GM19193 (cell line): ENCODE data around the gene LAMC1.

Experiments
- POLR2A ChIP-seq: IDR thresholded peaks from 4 replicates; pipeline ENCODE4 v1.6.1; 2011; ENCODE audit not compliant: insufficient read depth, insufficient read length; ENCODE audit errors: extremely low read depth

LAMC1 gene

GRCh38 chr1:183023146-183023600 lies at the start of gene LAMC1:
TSS of gene LAMC1 (plus strand) at chr1:183023420. CDS start at chr1:183023717, 297 bp downstream.
- no peak for TF ChIP-seq POLR2A

GRCh38 chr1:182974506-182975191 lies 48.6 kb upstream of the LAMC1 start:
- no peak for TF ChIP-seq POLR2A

GRCh38 chr1:182977480-182977879 lies 45.7 kb upstream of the LAMC1 start:
- no peak for TF ChIP-seq POLR2A

DNA sequence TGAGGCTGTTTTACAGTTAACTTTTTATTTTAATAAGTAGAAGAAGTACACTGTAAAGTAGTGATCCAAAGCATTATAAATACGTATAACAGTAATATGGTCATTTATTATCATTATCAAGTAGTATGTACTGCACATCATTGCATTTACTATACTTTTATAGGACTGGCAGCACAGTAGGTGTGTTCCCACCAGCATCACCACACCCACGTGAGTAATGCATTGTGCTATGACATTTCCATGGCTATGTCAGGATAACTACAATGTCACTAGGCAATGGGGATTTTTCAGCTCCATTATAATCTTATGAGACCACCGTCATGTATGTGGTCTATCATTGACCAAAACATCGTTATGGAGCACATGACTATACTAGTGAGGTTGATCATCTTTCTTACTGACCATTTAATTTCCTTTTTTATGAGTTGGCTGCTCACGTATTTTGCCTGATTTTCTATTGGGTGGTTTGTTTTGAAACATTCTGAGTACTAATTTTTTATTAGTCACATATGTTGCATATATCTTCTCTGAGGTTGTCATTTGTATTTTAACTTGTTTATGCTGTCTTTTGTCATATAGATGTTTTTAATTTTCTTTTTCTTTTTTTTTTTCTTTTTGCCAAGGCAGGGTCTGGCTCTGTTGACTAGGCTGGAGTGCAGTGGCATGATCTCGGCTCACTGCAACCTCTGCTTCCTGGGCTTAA lies 44.9 kb upstream of the LAMC1 start:
- TF ChIP-seq POLR2A, result no peak

GRCh38 chr1:182984138-182984537 lies 39.1 kb upstream of the LAMC1 start:
- no peak for TF ChIP-seq POLR2A

DNA sequence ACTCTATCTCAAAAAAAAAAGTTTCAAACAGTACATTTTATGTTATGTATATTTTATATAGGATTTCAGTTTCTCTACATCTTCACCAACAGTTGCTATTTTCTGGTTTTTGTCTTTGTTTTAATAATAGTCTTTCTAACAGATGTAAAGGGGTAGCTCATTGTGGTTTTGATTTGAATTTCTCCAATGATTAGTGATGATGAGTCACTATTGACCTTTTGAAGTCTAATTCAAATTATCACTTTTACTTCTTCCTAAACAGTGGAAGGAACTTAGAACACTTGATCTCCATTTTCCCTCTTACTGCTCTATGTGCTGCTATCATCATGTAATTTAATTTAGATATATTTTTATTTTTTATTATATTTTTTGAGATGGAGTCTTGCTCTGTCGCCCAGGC lies 38.6 kb upstream of the LAMC1 start:
- TF ChIP-seq POLR2A, result no peak

GRCh38 chr1:182985876-182986275 lies 37.3 kb upstream of the LAMC1 start:
- TF ChIP-seq POLR2A, result no peak

DNA sequence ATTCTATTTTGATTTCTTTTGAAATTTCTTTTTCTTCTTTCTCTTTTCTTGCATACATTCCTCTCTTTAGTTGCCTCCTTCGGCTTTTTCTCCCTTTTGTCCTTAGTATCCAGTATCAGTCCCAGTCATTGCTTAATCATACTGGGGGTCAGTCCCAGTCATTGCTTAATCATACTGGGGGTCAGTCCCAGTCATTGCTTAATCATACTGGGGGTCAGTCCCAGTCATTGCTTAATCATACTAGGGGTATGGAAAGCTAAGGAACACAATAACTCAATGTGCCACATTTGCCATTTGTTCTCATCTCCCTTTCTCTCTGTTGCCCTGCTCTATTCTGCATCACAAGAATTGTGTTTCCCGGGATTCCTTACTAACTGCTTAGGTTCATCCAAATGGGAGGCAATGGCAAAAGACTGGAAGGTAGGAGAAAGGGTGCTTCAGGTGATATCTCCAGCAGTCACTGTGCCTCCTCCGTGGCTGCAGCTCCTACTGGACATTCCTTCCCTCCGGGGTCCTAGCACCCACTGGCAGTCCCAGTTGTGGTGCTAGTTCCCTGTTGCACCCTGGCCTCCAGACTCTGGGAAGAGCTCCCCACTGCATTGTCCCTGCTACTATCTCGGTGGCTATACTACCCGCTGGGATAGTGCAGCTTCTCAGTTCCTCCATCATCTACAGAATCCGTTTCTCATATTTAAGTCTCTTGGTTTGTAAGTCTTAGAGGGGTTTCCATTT lies 32.6 kb upstream of the LAMC1 start:
- no peak for TF ChIP-seq POLR2A

- no peak for TF ChIP-seq POLR2A
Observed at GRCh38 chr1:182993746-182994145, 29.5 kb upstream of the LAMC1 start.

DNA sequence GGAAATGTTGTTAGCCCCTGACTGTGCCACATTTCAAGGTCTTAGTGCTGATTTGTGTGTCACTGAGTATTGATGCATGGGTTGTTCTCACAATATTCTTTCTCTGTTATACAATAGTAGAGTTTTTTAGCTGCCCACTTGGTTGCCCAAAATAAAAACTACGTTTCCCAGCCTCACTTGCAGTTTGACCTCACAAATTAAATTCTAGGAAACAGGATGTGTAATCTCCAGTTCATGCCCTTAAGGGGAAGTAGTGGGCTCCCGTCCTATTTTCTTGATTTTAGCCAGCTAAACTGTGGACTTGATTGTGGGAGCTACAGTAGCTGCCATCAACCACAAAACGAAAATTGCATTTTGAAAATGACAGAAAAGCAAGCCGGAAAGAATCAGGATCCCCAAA lies 27.3 kb upstream of the LAMC1 start:
- no peak for TF ChIP-seq POLR2A

DNA sequence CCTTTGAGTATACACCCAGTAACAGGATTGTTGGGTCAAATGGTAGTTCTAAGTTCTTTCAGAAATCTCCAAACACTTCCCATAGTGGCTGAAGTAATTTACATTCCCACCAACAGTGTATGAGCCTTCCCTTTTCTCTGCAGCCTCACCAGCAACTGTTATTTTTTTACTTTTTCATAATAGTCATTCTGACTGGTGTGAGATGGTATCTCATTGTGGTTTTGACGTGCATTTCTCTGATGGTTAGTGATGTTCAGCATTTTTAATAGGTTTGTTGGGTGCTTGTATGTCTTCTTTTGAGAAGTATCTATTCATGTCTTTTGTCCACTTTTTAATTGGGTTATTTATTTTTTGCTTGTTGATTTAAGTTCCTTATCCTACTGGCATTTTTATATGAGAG lies 26.4 kb upstream of the LAMC1 start:
- TF ChIP-seq POLR2A, result no peak

DNA sequence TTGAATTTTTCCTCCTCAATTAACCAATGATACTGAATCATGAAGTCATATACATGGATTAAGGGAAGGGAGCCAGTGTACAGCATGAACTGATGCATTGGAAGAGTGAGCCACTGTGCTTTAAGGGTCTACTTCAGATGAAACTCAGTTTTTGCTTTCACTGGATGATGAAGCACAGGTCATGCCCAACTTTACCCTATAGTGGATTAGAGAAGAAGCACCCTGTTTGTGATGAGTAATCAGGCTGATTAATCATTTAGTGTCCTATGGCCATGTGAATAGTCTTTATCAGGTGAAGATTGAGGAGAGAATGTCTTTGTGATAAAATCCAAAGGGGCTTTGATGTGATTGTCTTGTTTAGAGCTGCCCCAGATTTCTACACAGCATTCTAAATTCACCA lies 24.7 kb upstream of the LAMC1 start:
- TF ChIP-seq POLR2A, result no peak

DNA sequence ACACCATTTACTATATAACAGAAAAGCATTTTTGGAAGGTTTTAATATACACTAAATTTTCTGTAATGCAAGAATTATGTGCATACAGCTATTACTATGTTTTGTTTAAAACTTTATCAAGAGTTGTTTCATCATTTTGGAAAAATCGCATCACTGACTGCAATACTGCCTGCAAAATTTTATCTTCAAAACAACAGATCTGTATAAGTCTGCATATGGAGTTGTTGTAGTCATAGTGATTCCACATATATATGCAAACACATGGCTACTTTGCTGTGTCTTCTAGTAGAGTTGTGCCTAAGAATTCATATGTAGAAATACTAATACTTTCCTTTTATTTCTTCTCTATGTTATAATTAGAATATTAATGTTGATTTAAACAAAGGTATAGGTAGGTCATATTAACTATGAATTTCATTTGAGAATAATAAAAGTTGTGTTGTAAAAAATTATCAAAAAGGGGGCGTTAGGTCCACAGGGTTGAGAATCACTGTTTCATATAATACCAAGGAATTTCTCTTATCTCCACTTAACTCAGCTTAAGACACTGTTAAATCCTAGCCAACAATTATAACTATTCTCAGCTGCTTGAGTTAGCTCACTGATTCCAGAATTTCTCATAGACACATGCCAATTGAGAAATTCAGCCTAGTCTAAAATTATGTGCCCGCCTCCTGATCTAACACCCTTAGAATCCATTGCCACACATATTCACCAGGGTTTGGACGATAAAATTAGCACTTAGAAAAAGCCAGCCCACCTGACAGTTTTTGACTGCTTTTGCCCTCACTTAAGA lies 22.9 kb upstream of the LAMC1 start:
- no peak for TF ChIP-seq POLR2A

- TF ChIP-seq POLR2A, result no peak
Observed at GRCh38 chr1:183002267-183002666, 21.0 kb upstream of the LAMC1 start.

GRCh38 chr1:183002797-183003196 lies 20.4 kb upstream of the LAMC1 start:
- TF ChIP-seq POLR2A, result no peak
